HG02588 (cell line): ENCODE measurements around the gene TPPP.

Source experiments
- ATAC-seq: cut with Tn5 transposase; IDR thresholded peaks from one replicate; pipeline ENCODE4 v1.9.1; 2021; ENCODE audit warnings: mild to moderate bottlenecking, moderate library complexity; ENCODE audit not compliant: unreplicated experiment

TPPP gene

DNA sequence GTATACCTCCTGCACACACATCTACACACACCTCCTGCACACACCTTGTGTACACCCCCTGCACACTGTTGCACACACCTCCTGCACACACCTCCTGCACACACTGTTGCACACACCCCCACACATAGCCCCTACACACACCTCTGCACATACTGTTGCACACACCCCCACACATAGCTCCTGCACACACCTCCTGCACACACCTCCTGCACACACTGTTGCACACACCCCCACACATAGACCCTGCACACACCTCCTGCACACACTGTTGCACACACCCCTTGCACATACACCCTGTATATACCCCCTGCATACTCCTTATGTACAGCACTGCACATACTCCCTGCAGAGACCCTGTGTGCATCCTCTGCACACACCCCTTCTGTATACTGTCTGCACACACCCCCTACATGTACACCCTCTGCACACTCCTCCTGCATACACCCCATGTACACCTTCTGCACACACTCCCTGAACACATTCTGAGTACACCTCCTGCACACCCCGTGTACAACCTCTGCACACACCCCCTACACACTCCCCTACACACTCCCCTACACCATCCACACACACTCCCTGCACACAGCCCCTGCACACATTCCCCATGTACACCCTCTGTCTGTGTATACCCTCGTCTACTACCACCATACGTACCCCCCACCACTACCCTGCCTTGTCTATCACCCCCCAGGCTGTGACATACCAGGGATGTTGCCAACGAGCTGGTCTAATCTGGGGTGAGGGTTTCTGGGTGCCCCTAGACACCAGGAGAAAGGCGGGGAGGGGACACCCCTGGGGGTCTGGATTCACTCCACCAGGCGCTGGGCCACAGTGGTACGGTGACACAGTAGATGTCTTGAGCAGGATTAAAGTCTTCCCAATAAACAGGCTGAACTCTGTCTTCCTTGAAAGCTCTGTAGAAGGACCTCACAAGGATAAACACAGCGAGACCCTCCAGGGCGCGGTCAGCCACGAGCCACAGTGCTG is 82.1 kb downstream of the TPPP start:
- ATAC-seq = no peak

DNA sequence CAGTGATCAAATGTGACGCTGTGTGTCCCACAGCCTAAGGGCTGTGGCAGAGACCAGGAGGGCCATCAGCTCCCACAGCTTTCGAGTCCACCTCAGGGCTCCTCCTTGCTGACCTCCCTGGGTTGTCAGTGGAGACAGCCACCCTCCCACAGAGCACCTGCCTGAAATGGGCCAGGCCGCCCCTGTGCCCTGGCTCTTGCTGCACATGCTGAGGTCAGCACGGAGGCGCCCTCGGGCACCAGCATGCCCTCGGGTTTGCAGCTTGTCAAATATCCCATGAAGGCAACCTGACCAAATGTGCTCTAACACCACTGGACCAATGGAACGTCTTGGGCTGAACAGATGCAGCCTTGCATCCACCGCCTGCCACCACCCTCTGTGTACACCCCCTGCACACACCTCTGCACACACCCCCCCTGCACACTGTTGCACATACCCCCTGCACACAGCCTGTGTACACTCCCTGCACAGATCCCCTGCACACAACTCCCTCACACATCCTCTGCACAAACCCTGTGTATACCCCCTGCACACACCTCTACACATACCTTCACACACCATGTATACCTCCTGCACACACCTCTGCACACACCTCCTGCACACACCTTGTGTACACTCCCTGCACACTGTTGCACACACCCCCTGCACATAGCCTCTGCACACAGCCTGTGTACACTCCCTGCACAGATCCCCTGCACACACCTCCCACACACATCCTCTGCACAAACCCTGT is 83.0 kb downstream of the TPPP start:
- no peak for ATAC-seq
